HCT116 (cell line): ENCODE data around the gene UNC5C. TPM values are rescaled to one million over a fixed set of nuclear protein-coding genes. Genes with fewer than 3 reads are reported as not detected.
A peak's percentile ranks its signal among the peaks of the same experiment; 100 is the strongest.

Experiments used
- ATAC-seq: fragments of 200-7000 bp; cut with Tn5 transposase; 2 replicates; pipeline ENCODE4 v1.9.1; 2020; ENCODE audit warnings: mild to moderate bottlenecking, moderate library complexity
- BruUV-seq: library from RNA; stranded (reverse); fragments of 400-500 nt; replicated peaks from 2 replicates; lab custom pipeline; 2021; lab: Mats Ljungman, UMichigan
- CTCF ChIA-PET: fragments of 300-600 bp; sonication (Branson Sonifier 250); formaldehyde crosslinking; loops from one replicate; lab custom pipeline; 2021; ENCODE audit warnings: antibody characterized with exemption; lab: Charles Lee
- POLR2A ChIA-PET: fragments of 300-600, 350-600 bp; sonication (Branson Sonifier 250); formaldehyde crosslinking; loops from one replicate; lab custom pipeline; 2021; ENCODE audit warnings: antibody characterized with exemption; lab: Charles Lee
- RAD21 ChIA-PET, 2 experiments: fragments of 300-600 bp; sonication (Branson Sonifier 250); formaldehyde crosslinking; loops; one replicate each; lab custom pipeline; 2023; ENCODE audit warnings: low total read pairs in 2 of 2; ENCODE audit not compliant: uncharacterized antibody in 2 of 2, unreplicated experiment in 2 of 2, low non-redundant PET in 1 of 2; lab: Charles Lee
- DNase-seq: peaks from one replicate; pipeline ENCODE4 v3.0.0-alpha.2; 2010; ENCODE audit warnings: low read depth, low spot score
- H2AFZ ChIP-seq: fragments of 200-600 bp; shearing (Covaris generic), sonication (generic); 2 replicates; pipeline ENCODE4 v1.6.1; 2017; ENCODE audit warnings: low read depth, mixed run types, mixed read lengths, antibody characterized with exemption, low read length; ENCODE audit not compliant: poor library complexity, severe bottlenecking
- H3K27ac ChIP-seq: 2 replicates; pipeline ENCODE4 v1.5.1; 2012; ENCODE audit warnings: low read depth, low read length
- H3K27me3 ChIP-seq: fragments of 200-600 bp; sonication (generic); 2 replicates; pipeline ENCODE4 v1.6.1; 2016; ENCODE audit warnings: mixed run types, low read length, mixed read lengths; ENCODE audit not compliant: insufficient read depth
- H3K36me3 ChIP-seq, 2 experiments: fragments of 200-500 bp in 1 of 2; fragments of 200-600 bp in 1 of 2; sonication (Bioruptor generic) in 1 of 2; sonication (generic) in 1 of 2; 2 replicates each; pipeline versions ENCODE4 v1.5.1 to v1.6.1; 2014 to 2016; ENCODE audit warnings: low read length in 2 of 2, inconsistent platforms in 1 of 2, mixed read lengths in 1 of 2, mixed run types in 1 of 2; ENCODE audit not compliant: insufficient read depth in 2 of 2, control insufficient read depth in 1 of 2
- H3K4me1 ChIP-seq, 2 experiments: fragments of 200-600 bp in 1 of 2; sonication (generic) in 1 of 2; 2 replicates each; pipeline versions ENCODE4 v1.5.1 to v1.6.1; 2012 to 2017; ENCODE audit warnings: low read length in 2 of 2, inconsistent platforms in 1 of 2, mild to moderate bottlenecking in 1 of 2, mixed read lengths in 1 of 2, mixed run types in 1 of 2, moderate library complexity in 1 of 2; ENCODE audit not compliant: insufficient read depth in 2 of 2, control insufficient read depth in 1 of 2
- H3K4me2 ChIP-seq: fragments of 200-600 bp; sonication (generic); 2 replicates; pipeline ENCODE4 v1.6.1; 2017; ENCODE audit warnings: mixed run types, low read length, mixed read lengths
- H3K4me3 ChIP-seq, 2 experiments: fragments of 200-600 bp in 1 of 2; sonication (generic) in 1 of 2; replicated peaks in 1 of 2; 2 replicates each; pipeline ENCODE4 v1.5.1; 2011 to 2016; ENCODE audit warnings: low read length in 2 of 2, control low read depth in 1 of 2, low read depth in 1 of 2, mild to moderate bottlenecking in 1 of 2, mixed read lengths in 1 of 2, mixed run types in 1 of 2
- H3K79me2 ChIP-seq: fragments of 200-600 bp; sonication (generic); 2 replicates; pipeline ENCODE4 v1.6.1; 2017; ENCODE audit warnings: mild to moderate bottlenecking, mixed run types, low read length, moderate library complexity, mixed read lengths; ENCODE audit not compliant: insufficient read depth
- H3K9ac ChIP-seq: fragments of 200-600 bp; sonication (generic); 2 replicates; pipeline ENCODE4 v1.6.1; 2016; ENCODE audit warnings: low read length, mixed read lengths
- H3K9me2 ChIP-seq: fragments of 200-600 bp; sonication (generic), shearing (Covaris generic); 2 replicates; pipeline ENCODE4 v1.6.1; 2017; ENCODE audit warnings: mixed run types, mild to moderate bottlenecking, moderate library complexity; ENCODE audit not compliant: insufficient read depth
- H3K9me3 ChIP-seq, 2 experiments: fragments of 200-500 bp in 1 of 2; fragments of 200-600 bp in 1 of 2; sonication (Bioruptor generic) in 1 of 2; sonication (generic) in 1 of 2; 2 replicates each; pipeline ENCODE4 v1.6.1; 2014 to 2017; ENCODE audit warnings: low read length in 2 of 2, mixed read lengths in 2 of 2, inconsistent platforms in 1 of 2, low read depth in 1 of 2, mild to moderate bottlenecking in 1 of 2, mixed run types in 1 of 2, moderate library complexity in 1 of 2; ENCODE audit not compliant: control insufficient read depth in 1 of 2, insufficient read depth in 1 of 2
- H4K20me1 ChIP-seq: fragments of 200-600 bp; sonication (generic), shearing (Covaris generic); 2 replicates; pipeline ENCODE4 v1.6.1; 2017; ENCODE audit warnings: mixed run types, mild to moderate bottlenecking, moderate library complexity; ENCODE audit not compliant: insufficient read depth
- CBX3 ChIP-seq: IDR thresholded peaks from 2 replicates; pipeline ENCODE4 v1.6.1; 2012; ENCODE audit warnings: low read depth
- CEBPB ChIP-seq: IDR thresholded peaks from 2 replicates; pipeline ENCODE4 v1.6.1; 2012; ENCODE audit warnings: low read depth
- EGR1 ChIP-seq: IDR thresholded peaks from 2 replicates; pipeline ENCODE4 v1.6.1; 2012; ENCODE audit warnings: low read depth
- ELF1 ChIP-seq: IDR thresholded peaks from 2 replicates; pipeline ENCODE4 v1.6.1; 2012; ENCODE audit warnings: low read depth, borderline replicate concordance
- EZH2 ChIP-seq: fragments of 200-600 bp; sonication (generic); IDR thresholded peaks from 2 replicates; pipeline ENCODE4 v1.6.1; 2017; ENCODE audit warnings: antibody characterized with exemption, mixed run types
- FOSL1 ChIP-seq: IDR thresholded peaks from 2 replicates; pipeline ENCODE4 v1.6.1; 2012; ENCODE audit warnings: low read depth
- JUND ChIP-seq: IDR thresholded peaks from 2 replicates; pipeline ENCODE4 v1.6.1; 2012
- SP1 ChIP-seq: IDR thresholded peaks from 2 replicates; pipeline ENCODE4 v1.6.1; 2012; ENCODE audit warnings: low read depth
- SRF ChIP-seq: IDR thresholded peaks from 2 replicates; pipeline ENCODE4 v1.6.1; 2012; ENCODE audit warnings: low read depth
- ZBTB33 ChIP-seq: IDR thresholded peaks from 2 replicates; pipeline ENCODE4 v1.6.1; 2011; ENCODE audit warnings: mild to moderate bottlenecking, low read length, moderate library complexity; ENCODE audit not compliant: insufficient replicate concordance; ENCODE audit errors: extremely low read depth
- ZNF274 ChIP-seq: fragments of 200-500 bp; sonication (Bioruptor generic); IDR thresholded peaks from 2 replicates; pipeline ENCODE4 v1.6.1; 2014; ENCODE audit warnings: mild to moderate bottlenecking, low read depth, low read length, inconsistent platforms
- intact Hi-C: fragments of 100-400 bp; cut with micrococcal nuclease; formaldehyde crosslinking; loops from 2 replicates; pipeline ENCODE4 v1.10.0; 2022
- total RNA-seq: library from RNA; stranded (reverse); gene quantifications from one replicate; pipeline ENCODE4 v1.2.1, GENCODE V29; 2021; ENCODE audit not compliant: unreplicated experiment

Gene UNC5C
- total RNA-seq, 1 experiment from 2014 or later: not detected

GRCh38 chr4:95505151-95505550 is 43.6 kb downstream of the UNC5C start:
- H3K4me2 ChIP-seq: peak overlapping the region; percentile 21; the same call in 1 of the 2 replicates
- POLR2A ChIA-PET: no interaction called here

More at GRCh38 chr4:95505151-95505550, 43.6 kb downstream of the UNC5C start:
- no peak overlapping the region for H3K4me3 ChIP-seq
- H3K36me3 ChIP-seq: no peaks in the 10 kb centered on the region
- no peaks in the 10 kb centered on the region for H3K27me3 ChIP-seq
- intact Hi-C loops: loop anchor here (5.0 kb wide), 1 partner anchor 847 kb away; no protein-coding TSS in a partner anchor
- H3K27ac ChIP-seq: peak overlapping the region; percentile 38; the same call in 1 of the 2 replicates
- no peaks in the 10 kb centered on the region for H4K20me1 ChIP-seq
- ATAC-seq (peak; percentile 59), DNase-seq (peak; percentile 68)
- no peak for TF ChIP-seq EZH2
- TF ChIP-seq CEBPB: peak; percentile 58
- TF ChIP-seq EGR1: no peak
- peak; percentile 49 for TF ChIP-seq JUND
- no peak for TF ChIP-seq SRF
- no peak for TF ChIP-seq ZBTB33
- TF ChIP-seq FOSL1: peak; percentile 22; the same call in 1 of the 2 replicates
- TF ChIP-seq ZNF274: no peak
- TF ChIP-seq ELF1: no peak
- 0 out of 2 replicates have a peak, but pooled peaks have one; percentile 34 for TF ChIP-seq CBX3
- TF ChIP-seq SP1: peak; percentile 59
- no TSS peak for BruUV-seq
- peaks cover 27 to 48% of the 10 kb centered on the region in 2 experiments for H3K4me1 ChIP-seq
- no peak overlapping the region for H3K9ac ChIP-seq
- no peaks in the 10 kb centered on the region for H3K9me3 ChIP-seq
- ChIA-PET RAD21 (no interaction called here), CTCF (no interaction called here)
- peak overlapping the region; percentile 52 for H2AFZ ChIP-seq
- H3K79me2 ChIP-seq: no peaks in the 10 kb centered on the region
- H3K9me2 ChIP-seq: no peaks in the 10 kb centered on the region
